WTC11 (cell line): Measurements from ENCODE around the gene SHROOM3. TPM values are rescaled to one million over a fixed set of nuclear protein-coding genes. Genes with fewer than 3 reads are reported as not detected.

Experiments used
- ATAC-seq: fragments of 200-7000 bp; cut with Tn5 transposase; 2 replicates; pipeline ENCODE4 v1.10.0; 2021; ENCODE audit warnings: mild to moderate bottlenecking, moderate library complexity
- CTCF ChIA-PET: fragments of 300-600 bp; sonication (Branson Sonifier 250); formaldehyde crosslinking; loops from one replicate; lab custom pipeline; 2021; ENCODE audit warnings: antibody characterized with exemption; lab: Charles Lee
- POLR2A ChIA-PET: fragments of 350-600 bp; sonication (Branson Sonifier 250); formaldehyde crosslinking; loops from one replicate; lab custom pipeline; 2021; ENCODE audit warnings: antibody characterized with exemption; lab: Charles Lee
- DNase-seq: peaks from one replicate; pipeline ENCODE4 v3.0.0; 2021; ENCODE audit warnings: low spot score
- H3K27ac Mint-ChIP-seq: 2 replicates; pipeline ENCODE4 v1.8.0; 2021; ENCODE audit warnings: mixed read lengths
- H3K27me3 Mint-ChIP-seq: 2 replicates; pipeline ENCODE4 v1.8.0; 2021; ENCODE audit warnings: low read depth, mild to moderate bottlenecking, moderate library complexity, mixed read lengths
- H3K36me3 Mint-ChIP-seq: 2 replicates; pipeline ENCODE4 v1.8.0; 2021; ENCODE audit warnings: mixed read lengths
- H3K4me1 Mint-ChIP-seq: 2 replicates; pipeline ENCODE4 v1.8.0; 2022; ENCODE audit warnings: mixed read lengths
- H3K4me3 Mint-ChIP-seq: 2 replicates; pipeline ENCODE4 v1.8.0; 2021; ENCODE audit warnings: mild to moderate bottlenecking, moderate library complexity, mixed read lengths
- H3K9me3 Mint-ChIP-seq: 2 replicates; pipeline ENCODE4 v1.8.0; 2021; ENCODE audit warnings: mixed read lengths
- ATF1 ChIP-seq: sonication (generic); formaldehyde crosslinking; IDR thresholded peaks from 2 replicates; pipeline ENCODE4 v1.8.1; 2023; ENCODE audit warnings: mild to moderate bottlenecking, moderate library complexity, missing genetic modification reagents
- CBFB ChIP-seq: sonication (generic); formaldehyde crosslinking; IDR thresholded peaks from 2 replicates; pipeline ENCODE4 v1.8.1; 2022; ENCODE audit warnings: mild to moderate bottlenecking, low read depth, missing genetic modification reagents
- CREB1 ChIP-seq: sonication (generic); formaldehyde crosslinking; IDR thresholded peaks from 2 replicates; pipeline ENCODE4 v1.8.0; 2023; ENCODE audit warnings: mild to moderate bottlenecking, missing genetic modification reagents
- CREM ChIP-seq: sonication (generic); formaldehyde crosslinking; IDR thresholded peaks from 2 replicates; pipeline ENCODE4 v1.8.1; 2022; ENCODE audit warnings: mild to moderate bottlenecking, missing genetic modification reagents, moderate library complexity
- FOXJ3 ChIP-seq: sonication (generic); formaldehyde crosslinking; IDR thresholded peaks from 2 replicates; pipeline ENCODE4 v1.9.0; 2021; ENCODE audit warnings: missing genetic modification reagents, mild to moderate bottlenecking, borderline replicate concordance
- GABPB1 ChIP-seq: sonication (generic); formaldehyde crosslinking; IDR thresholded peaks from 2 replicates; pipeline ENCODE4 v1.8.1; 2023; ENCODE audit warnings: mild to moderate bottlenecking, missing genetic modification reagents
- MYBL2 ChIP-seq: sonication (generic); formaldehyde crosslinking; IDR thresholded peaks from 2 replicates; pipeline ENCODE4 v1.8.1; 2023; ENCODE audit warnings: mild to moderate bottlenecking, moderate library complexity, missing genetic modification reagents
- ZBTB21 ChIP-seq: sonication (generic); formaldehyde crosslinking; IDR thresholded peaks from 2 replicates; pipeline ENCODE4 v1.8.1; 2023; ENCODE audit warnings: mild to moderate bottlenecking, missing genetic modification reagents, borderline replicate concordance
- ZNF219 ChIP-seq: sonication (generic); formaldehyde crosslinking; IDR thresholded peaks from 2 replicates; pipeline ENCODE4 v1.8.0; 2023; ENCODE audit warnings: missing genetic modification reagents, mild to moderate bottlenecking, borderline replicate concordance
- ZNF263 ChIP-seq: sonication (generic); formaldehyde crosslinking; IDR thresholded peaks from 2 replicates; pipeline ENCODE4 v1.8.1; 2022; ENCODE audit warnings: low read depth, mild to moderate bottlenecking, moderate library complexity, missing genetic modification reagents
- total RNA-seq: library from RNA; stranded (reverse); gene quantifications from 3 replicates; pipeline ENCODE4 v1.2.3, GENCODE V29; 2021
- TF ChIP-seq, protein P1 (sequence below): sonication (generic); formaldehyde crosslinking; IDR thresholded peaks from 2 replicates; pipeline ENCODE4 v1.8.1; 2023; ENCODE audit warnings: mild to moderate bottlenecking, missing genetic modification reagents, borderline replicate concordance
- TF ChIP-seq, protein P2 (sequence below): fragments of 250-450 bp; sonication (Bioruptor Pico); IDR thresholded peaks from 2 replicates; pipeline ENCODE4 v1.9.0; 2021; ENCODE audit warnings: moderate library complexity, mild to moderate bottlenecking, inconsistent platforms, borderline replicate concordance
- TF ChIP-seq, protein P3 (sequence below): fragments of 250-450 bp; sonication (Bioruptor Pico); IDR thresholded peaks from 2 replicates; pipeline ENCODE4 v1.8.0; 2021; ENCODE audit warnings: mild to moderate bottlenecking
- TF ChIP-seq, protein P4 (sequence below): fragments of 250-450 bp; sonication (Bioruptor Pico); IDR thresholded peaks from 2 replicates; pipeline ENCODE4 v1.9.0; 2021; ENCODE audit warnings: mild to moderate bottlenecking

Gene SHROOM3
- total RNA-seq, 1 experiment from 2014 or later: 71.9 TPM

DNA sequence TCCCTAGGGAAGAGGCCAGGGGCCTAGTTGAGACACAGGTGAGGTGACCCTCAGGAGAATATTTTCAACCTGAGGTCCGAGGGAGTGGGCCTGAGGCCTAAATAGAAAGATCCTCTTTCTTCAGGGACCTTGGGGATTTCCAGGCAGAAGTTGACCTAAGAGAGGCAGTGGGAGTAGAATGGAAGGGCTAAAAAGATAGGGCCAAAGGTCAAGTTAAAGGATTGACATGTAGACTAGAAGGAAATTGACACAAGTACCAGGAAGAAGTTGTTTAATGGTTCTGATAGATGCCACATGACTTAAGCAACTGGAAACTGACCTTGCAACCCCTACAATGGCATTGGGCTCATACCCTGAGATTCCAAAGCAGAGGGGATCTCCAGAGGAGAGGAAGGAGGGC, 76.9 kb downstream of the SHROOM3 start:
- CTCF ChIA-PET: no interaction called here
- Mint-ChIP-seq H3K4me1 (peaks cover 16% of the 10 kb centered on the region), H3K27ac (no peak overlapping the region), H3K36me3 (peaks cover 9% of the 10 kb centered on the region), H3K4me3 (no peak overlapping the region), H3K27me3 (no peaks in the 10 kb centered on the region), H3K9me3 (peaks cover 10% of the 10 kb centered on the region; the same call in 1 of the 2 replicates)
- POLR2A ChIA-PET: no interaction called here
- ATAC-seq: no peak
- TF ChIP-seq, protein P1, sequence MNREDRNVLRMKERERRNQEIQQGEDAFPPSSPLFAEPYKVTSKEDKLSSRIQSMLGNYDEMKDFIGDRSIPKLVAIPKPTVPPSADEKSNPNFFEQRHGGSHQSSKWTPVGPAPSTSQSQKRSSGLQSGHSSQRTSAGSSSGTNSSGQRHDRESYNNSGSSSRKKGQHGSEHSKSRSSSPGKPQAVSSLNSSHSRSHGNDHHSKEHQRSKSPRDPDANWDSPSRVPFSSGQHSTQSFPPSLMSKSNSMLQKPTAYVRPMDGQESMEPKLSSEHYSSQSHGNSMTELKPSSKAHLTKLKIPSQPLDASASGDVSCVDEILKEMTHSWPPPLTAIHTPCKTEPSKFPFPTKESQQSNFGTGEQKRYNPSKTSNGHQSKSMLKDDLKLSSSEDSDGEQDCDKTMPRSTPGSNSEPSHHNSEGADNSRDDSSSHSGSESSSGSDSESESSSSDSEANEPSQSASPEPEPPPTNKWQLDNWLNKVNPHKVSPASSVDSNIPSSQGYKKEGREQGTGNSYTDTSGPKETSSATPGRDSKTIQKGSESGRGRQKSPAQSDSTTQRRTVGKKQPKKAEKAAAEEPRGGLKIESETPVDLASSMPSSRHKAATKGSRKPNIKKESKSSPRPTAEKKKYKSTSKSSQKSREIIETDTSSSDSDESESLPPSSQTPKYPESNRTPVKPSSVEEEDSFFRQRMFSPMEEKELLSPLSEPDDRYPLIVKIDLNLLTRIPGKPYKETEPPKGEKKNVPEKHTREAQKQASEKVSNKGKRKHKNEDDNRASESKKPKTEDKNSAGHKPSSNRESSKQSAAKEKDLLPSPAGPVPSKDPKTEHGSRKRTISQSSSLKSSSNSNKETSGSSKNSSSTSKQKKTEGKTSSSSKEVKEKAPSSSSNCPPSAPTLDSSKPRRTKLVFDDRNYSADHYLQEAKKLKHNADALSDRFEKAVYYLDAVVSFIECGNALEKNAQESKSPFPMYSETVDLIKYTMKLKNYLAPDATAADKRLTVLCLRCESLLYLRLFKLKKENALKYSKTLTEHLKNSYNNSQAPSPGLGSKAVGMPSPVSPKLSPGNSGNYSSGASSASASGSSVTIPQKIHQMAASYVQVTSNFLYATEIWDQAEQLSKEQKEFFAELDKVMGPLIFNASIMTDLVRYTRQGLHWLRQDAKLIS (CRISPR knock-in tag): no peak
- TF ChIP-seq ATF1 (CRISPR knock-in tag) (no peak), ZBTB21 (CRISPR knock-in tag) (no peak), CREM (CRISPR knock-in tag) (no peak), FOXJ3 (CRISPR knock-in tag) (no peak), CBFB (CRISPR knock-in tag) (no peak), GABPB1 (CRISPR knock-in tag) (no peak), ZNF263 (CRISPR knock-in tag) (no peak), ZNF219 (CRISPR knock-in tag) (no peak), MYBL2 (CRISPR knock-in tag) (no peak), CREB1 (CRISPR knock-in tag) (no peak)
- TF ChIP-seq, protein P2, sequence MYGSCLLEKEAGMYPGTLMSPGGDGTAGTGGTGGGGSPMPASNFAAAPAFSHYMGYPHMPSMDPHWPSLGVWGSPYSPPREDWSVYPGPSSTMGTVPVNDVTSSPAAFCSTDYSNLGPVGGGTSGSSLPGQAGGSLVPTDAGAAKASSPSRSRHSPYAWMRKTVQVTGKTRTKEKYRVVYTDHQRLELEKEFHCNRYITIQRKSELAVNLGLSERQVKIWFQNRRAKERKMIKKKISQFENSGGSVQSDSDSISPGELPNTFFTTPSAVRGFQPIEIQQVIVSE (CRISPR knock-in tag): no peak
- TF ChIP-seq, protein P3, sequence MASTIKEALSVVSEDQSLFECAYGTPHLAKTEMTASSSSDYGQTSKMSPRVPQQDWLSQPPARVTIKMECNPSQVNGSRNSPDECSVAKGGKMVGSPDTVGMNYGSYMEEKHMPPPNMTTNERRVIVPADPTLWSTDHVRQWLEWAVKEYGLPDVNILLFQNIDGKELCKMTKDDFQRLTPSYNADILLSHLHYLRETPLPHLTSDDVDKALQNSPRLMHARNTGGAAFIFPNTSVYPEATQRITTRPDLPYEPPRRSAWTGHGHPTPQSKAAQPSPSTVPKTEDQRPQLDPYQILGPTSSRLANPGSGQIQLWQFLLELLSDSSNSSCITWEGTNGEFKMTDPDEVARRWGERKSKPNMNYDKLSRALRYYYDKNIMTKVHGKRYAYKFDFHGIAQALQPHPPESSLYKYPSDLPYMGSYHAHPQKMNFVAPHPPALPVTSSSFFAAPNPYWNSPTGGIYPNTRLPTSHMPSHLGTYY (CRISPR knock-in tag): no peak
- TF ChIP-seq, protein P4, sequence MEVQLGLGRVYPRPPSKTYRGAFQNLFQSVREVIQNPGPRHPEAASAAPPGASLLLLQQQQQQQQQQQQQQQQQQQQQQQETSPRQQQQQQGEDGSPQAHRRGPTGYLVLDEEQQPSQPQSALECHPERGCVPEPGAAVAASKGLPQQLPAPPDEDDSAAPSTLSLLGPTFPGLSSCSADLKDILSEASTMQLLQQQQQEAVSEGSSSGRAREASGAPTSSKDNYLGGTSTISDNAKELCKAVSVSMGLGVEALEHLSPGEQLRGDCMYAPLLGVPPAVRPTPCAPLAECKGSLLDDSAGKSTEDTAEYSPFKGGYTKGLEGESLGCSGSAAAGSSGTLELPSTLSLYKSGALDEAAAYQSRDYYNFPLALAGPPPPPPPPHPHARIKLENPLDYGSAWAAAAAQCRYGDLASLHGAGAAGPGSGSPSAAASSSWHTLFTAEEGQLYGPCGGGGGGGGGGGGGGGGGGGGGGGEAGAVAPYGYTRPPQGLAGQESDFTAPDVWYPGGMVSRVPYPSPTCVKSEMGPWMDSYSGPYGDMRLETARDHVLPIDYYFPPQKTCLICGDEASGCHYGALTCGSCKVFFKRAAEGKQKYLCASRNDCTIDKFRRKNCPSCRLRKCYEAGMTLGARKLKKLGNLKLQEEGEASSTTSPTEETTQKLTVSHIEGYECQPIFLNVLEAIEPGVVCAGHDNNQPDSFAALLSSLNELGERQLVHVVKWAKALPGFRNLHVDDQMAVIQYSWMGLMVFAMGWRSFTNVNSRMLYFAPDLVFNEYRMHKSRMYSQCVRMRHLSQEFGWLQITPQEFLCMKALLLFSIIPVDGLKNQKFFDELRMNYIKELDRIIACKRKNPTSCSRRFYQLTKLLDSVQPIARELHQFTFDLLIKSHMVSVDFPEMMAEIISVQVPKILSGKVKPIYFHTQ (CRISPR knock-in tag): no peak
- DNase-seq: no peak

DNA sequence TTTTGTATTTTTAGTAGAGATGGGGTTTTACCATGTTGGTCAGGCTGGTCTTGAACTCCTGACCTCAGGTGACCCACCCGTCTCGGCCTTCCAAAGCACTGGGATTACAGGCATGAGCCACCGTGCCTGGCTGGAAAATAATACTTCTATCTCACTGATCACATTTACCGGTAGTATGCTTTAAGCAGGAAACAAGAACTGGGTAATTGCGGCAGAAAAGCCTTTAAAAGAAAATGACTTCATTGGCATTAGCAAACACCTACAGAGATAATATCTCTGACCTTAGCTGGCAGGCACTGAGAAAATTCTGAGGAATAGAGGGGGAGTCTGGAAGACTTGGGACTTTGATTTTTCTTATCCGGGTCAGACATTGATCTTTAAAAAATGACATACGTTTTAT, 78.5 kb downstream of the SHROOM3 start:
- Mint-ChIP-seq H3K36me3 (peaks cover 9% of the 10 kb centered on the region), H3K4me1 (peaks cover 24% of the 10 kb centered on the region), H3K27ac (peak overlapping the region; percentile 71; the same call in 1 of the 2 replicates), H3K27me3 (no peaks in the 10 kb centered on the region), H3K9me3 (peaks cover 10% of the 10 kb centered on the region; the same call in 1 of the 2 replicates), H3K4me3 (no peak overlapping the region)
- ATAC-seq (no peak), DNase-seq (no peak)
- ChIA-PET POLR2A (no interaction called here), CTCF (interaction anchor here (1.0 kb wide), 1 partner anchor 43 kb away, joined by 3 read pairs; no protein-coding TSS in a partner anchor)
- TF ChIP-seq ATF1 (CRISPR knock-in tag): no peak
